GM21447 (cell line): ENCODE results near the gene BPIFB6.

Experiments
- ATAC-seq: cut with Tn5 transposase; IDR thresholded peaks from one replicate; pipeline ENCODE4 v1.9.1; 2021; ENCODE audit not compliant: unreplicated experiment

BPIFB6 gene

DNA sequence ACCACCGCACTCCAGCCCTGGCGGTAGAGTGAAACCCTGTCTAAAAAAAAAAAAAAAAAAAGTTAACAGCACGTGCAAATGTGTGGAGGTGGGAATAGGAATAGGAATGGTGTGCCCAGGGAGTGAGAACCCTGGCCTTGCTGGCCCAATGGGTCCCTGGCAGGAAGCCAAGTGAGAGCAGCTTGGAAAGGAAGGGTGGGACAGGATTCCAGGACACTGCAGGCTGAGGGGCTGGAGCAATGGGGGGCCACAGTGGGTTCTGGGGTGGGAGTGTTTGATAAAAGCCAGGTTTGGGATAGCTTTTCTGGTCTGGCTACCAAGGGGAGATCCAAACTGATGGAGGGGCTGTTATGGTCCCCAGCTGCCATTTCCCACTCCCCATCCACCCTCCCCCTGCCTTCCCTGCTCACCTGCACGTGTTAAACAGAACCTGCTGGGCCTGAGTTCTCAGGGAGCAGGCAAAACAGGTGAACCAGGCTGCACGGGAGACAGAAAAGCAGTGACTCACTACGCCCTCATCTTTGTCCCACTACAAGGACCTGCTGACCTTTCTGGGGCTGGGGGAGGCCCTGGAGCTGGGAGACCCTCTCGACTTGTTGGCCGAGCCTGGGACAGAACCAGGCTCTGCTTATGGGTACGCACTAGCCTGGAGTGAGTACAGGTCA is 30.5 kb upstream of the BPIFB6 start:
- no peak for ATAC-seq

DNA sequence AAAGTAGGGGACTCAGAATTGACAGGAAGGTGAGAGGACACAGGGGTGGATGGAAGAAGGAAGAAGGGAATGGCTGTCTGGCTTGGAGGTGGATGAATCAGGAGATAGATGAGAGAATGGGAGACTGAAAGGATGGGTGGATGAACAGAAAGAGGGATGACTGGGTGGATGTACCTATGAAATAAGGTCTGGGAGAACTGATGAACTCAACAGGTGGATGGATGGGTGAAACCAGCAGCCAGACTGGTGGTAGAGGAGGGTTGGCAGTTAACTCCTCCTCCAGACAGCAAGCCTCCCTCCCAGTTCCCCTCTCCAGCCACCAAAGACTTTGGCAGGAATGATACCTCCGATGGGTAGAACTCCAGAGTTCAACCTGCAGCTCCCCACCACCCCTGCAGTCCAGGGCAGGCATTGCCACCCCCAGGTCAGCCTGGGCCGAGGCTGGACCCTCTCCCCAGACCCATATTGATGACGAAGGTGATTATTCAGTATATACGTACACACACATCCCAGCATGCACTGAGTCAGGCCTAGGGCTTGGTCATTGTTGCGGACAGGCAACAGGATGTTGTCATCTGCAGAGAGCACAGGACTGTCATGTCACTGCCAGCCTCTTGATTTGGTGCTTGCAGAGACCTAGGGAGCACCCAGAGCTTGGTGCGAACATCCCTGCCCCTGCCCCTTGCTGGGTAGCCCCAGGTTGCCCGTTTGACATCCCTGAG is 29.2 kb upstream of the BPIFB6 start:
- no peak for ATAC-seq

DNA sequence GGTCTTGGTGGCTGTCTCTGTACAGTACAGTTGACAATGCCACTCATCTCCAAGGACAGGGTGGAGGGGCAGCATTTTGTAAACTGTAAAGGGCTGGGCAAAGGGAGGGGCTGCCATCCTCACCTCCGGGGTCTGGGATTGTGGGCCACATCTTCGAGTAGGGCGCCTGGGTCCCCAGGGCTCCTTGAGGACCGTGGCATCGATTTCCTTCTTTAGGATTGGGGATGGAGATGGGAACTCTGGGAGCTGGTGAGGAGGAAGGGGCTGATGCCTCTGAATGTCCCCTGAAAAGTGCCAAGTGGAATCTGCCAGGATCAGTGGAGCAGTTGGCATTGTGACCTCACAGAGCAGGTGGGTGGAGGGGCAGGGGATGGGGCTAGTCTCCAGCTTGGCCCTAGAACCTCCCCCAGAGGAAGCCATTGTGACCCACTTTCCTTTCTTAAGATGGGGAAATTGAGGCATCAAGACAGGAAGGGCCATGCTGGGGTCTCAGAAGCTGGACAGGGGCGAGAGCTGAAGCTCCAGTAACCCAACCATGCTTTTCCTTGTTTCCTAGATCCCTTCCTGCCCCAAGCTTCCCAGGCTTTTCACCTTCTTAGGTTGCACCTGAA is 27.2 kb upstream of the BPIFB6 start, which contains the start of gene SUN5:
Gene SUN5, minus strand, starts transcription at position 293 of the 611 bp plus-strand sequence. Its CDS starts 93 bp downstream, at position 200.
- ATAC-seq, result no peak

DNA sequence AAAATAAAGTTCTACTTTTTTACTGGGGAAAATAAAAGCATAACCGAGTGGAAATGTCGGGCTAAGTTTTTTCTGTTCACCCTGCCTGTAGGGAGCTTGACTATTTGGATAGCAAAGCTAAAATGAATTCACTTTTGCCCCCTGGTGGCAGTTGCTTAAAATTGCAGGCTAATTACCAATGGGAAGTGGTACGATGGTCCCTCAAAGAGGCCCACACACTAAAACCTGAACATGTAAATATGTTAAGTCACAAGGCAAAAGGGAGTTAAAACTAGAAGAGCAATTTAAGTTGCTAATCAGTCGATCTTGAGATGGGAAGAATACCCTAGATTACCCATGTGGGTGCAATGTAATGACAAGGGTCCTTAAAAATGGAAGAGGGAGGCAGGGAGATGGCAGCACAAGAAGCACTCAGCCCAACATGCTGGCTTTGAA is 26.3 kb upstream of the BPIFB6 start:
- ATAC-seq, result no peak

DNA sequence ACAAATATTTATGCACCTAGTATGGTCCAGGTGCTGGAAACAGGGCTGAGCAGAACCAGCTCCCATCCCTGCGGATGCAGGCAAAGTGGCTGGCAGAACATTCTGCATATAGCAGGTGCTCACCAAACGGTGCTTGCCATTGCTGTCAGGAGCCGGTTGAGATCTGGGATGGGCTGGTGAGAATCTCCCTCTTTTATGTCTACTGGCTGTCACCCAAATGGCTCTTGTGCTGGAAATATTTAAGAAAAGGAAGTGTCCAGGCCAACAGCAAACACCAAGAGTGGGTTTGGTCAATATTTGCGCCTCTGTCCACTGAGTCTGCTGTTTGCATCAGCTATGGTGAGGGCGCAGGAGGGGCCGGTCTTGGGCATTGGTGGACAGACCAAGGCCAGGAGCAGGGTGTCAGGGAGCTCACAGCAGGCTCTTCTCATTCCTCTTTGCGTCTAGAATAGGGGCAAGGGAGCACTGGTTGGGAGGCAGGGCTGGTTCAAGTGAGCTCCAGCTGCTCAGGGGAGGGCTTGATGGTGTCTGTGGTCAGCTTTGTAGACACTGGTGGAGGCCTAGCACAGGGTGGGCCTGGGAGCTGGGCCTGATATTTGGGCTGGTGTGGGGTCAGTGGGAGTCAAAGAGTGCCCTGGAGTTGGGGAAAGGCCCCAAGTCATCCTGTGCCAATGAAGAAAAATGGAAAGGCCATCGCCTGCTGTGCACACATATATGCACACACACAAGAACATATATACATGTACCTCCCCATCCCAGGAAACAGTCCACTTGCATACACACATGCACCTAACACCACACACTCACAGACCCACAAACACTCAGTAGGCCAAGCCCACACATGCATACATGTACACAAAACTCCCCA is 25.3 kb upstream of the BPIFB6 start:
- no peak for ATAC-seq

DNA sequence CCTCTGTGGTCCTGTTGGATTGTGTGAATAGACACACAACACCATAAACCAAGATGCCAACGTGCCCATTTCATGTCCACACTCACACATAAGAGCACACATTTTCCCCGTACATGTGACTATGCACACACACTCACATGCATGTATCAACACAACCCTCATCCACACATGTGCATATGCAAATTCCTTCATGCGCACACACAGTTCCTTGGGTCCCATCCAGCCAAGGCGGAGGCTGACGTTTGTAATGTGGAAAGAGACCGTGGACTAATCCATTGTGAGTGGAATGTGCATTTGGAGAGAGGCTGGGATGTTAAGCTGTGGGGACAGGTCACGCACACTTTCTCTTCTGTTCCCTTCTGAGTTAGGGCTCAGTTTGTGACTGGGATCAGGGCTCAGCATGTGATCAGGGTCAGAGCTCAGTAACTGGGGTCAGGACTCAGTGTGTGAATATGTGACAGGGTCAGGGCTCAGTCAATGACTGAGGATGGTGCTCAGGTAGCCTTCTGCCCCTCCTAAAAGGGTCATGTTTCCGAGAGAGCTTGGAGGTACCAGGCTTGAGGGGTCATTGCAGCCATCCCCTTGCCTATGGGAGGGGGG is 24.6 kb upstream of the BPIFB6 start:
- ATAC-seq, result no peak

DNA sequence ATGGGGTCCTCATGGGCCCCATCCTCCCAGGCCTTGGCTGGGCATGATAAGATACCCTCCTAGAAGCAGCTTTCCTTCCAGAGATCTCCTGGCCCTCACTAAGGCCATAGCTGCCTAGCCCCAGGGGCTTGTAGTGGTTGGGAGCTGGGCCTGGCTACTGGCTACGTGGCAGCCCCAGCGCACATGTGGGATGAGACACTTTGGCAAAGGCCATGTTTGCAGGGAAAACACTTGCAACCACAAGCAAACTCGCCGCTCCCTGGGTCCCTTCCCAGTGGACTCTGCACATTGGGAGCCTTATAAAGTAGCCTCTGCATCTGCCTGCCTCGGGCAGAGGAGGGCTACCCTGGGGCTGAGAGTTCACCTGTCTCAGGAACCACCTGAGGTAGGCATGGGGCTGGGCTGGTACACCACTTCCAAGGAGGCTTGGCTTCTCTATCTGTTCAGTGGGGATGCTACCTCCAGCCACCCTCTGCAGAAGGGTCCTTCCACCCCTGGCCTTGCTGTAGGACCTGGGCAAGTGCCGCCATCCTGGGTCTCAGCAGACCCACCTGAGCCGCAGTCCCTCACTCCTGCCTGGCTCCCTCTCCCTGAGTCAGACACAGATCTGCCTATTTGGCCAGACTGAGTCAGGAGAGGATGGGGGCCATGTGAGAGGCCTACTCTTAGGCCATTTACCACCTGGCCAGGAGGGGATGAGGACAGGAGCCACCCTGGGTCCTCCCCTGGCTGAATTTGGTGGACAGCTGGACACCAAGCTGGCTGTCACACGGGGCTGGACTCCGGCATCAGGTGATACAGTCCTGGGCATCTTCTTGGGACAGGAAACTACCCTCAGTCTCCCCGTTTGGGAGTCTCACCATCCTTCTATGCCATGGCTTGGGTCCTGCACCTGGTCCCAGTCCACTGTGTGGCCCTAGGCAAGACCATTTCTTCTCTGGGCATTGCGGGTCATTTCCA is 23.8 kb upstream of the BPIFB6 start, which contains the start of gene BPIFB2:
Gene BPIFB2, plus strand, starts transcription at position 329 of the 960 bp plus-strand sequence. CDS start 871 bp downstream, outside the sequence.
- ATAC-seq, result no peak

DNA sequence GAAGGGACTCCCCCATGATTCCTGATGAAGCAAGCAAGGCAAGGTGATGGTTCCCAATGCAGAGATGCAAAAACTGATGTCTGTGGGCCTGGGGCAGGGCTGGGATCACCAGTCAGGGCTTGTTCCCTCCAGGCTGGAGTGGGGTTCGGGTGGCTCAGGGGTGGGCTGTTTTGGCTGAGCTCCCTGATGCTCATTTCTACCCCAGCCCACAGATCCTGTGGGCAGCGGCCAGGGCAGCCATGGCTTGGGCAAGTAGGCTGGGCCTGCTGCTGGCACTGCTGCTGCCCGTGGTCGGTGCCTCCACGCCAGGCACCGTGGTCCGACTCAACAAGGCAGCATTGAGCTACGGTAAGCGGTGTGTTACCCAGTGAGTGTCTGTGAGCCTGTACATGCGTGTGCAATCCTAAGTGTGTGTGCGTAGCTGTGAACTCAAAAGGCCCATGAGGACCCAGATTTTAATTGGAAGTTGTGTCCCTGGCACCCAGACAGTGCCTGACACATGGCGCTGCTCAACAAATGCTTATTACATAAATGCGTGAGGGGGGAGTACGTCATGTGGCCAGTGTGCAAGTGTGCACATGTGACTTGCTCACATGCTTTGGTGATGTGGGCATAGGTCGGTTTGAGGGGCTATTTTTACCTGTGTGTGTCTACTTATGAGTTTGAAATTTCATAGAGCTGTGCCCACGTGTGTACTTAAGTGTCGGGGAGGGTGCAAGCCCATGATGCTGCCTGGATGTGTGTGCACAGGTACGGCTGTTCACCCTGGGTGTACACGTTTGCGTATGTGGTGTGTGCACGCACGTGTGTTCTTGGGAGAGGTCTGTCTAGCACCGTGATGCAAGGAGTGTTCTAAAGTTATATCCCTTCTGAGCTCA is 22.9 kb upstream of the BPIFB6 start:
- no peak for ATAC-seq

DNA sequence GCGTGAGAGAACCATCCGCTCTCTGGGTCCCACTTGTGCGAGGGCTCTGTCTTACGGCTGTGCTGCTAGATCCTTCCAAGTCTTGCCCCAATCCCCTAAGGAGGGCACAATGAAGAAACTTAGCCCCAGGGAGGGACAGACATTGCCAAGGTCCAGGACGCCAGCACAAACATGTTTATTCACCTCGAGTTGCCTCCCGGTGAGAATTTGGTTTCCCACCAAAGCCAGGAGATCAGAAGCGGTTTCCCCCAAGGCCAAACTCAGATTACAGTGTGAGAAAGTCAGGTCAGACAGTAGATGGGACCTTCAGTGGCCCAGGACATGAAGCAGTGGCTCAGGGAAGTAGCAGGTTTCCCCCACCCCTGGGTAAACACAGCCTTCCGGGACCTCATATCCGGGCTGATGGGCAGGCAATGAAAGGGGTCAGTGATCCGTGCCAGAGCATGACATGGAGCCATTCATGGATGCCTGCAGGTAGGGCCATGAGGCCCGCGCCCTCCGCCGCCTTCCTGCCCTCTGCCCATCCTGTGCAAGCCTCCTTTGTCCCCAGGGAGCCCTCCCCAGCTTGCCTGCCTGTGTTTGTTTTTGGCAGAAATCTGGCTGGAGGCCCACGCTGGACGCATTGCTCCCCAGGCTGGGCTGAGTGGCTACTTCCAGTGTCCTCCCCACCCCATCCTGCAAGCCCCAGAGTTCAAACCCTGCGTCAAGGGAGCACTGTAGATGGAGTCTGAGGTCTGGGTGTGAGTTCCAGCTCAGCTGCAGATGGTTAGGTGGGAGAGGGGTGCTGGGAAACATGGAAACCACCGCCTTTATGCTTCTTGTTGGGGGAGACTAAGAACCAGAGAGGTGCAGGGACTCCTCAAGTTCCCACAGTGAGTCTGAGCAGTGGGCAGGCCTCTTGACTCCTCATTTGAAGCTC is 22.0 kb upstream of the BPIFB6 start:
- no peak for ATAC-seq

DNA sequence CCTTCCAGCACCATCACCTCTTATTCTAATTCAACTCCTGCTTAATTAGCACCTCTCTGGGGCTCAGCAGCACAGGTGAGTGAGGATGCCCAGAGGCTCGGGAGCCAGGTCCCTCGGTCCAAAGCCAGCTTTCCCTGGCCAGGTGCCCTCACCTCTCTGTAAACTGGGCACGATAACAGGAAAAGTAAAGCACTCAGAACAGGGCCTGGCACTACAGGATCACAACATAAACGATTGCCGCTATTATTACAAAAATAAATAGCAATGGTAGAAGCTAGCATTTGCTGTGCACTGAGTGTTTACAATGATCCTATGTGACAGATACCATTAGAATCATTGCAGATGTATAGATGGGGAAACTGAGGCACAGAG is 21.3 kb upstream of the BPIFB6 start:
- no peak for ATAC-seq

DNA sequence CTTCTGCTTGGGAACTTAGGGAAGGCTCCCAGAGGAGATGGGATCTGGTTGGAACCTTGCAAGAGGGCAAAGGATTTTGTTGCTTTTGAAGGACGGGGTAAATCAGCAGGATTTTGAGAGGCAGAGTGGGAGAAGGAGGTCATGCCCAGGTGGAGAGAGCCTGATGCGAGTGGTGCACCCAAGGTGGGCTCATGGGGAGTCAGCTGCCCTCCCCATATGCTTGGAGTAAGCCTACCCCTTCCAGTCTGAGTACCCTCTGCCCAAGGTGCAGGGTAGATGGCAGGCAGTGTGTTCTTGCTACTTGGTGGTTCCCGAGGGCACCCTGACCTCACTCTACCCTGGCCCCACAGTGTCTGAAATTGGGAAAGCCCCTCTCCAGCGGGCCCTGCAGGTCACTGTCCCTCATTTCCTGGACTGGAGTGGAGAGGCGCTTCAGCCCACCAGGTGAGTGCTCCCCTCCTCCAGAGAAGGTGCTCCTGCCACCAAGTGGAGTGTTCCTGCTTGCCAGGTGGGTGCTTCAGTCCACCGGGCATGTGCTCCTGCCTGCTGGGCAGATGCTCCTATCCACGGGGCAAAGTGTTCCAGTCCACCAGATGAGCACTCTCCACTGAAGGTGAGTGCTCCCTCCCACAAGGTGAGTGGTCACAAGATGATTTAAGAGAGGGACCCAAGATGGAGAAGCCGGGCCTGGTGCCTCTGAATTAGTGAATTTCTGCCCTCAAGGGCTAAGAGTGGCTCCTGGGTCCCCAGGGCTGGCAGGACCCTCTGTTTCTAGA is 20.6 kb upstream of the BPIFB6 start:
- ATAC-seq, result no peak

DNA sequence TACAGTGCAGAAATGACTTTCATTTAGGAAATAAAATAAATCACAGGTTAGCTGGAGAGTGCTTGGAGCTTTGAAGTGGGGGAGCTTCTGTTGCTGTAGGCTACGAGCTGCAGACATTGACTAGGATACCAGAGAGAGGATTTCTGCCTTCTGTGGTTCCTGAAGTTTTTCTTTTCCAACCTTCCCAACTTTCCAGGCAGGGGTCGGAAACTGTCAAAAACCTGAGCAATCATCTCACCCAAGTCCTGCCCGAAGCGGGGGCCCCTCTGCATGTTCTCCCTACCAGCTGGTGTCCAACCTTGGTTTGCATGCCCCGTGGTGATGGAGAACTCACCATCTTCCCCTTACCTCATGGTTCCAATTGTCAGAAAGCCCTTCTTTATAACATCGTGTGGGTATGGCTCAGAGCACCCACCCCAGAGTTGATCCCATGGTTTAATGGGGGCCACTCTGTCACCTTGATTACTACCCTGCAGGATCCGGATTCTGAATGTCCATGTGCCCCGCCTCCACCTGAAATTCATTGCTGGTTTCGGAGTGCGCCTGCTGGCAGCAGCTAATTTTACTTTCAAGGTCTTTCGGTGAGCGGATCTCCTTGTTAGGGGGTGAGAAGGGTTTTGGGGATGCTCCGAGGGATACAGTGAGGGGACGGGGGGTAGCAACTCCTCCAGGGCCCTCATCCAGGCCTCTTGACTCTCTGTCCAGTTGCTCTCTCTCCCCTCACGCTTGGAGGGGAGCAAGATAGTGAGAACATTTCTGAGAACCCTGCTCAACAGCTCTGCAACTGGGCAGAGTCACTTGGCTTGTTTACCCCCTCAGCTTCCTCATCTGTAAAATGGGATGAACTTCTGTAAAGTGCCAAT is 18.9 kb upstream of the BPIFB6 start:
- no peak for ATAC-seq

DNA sequence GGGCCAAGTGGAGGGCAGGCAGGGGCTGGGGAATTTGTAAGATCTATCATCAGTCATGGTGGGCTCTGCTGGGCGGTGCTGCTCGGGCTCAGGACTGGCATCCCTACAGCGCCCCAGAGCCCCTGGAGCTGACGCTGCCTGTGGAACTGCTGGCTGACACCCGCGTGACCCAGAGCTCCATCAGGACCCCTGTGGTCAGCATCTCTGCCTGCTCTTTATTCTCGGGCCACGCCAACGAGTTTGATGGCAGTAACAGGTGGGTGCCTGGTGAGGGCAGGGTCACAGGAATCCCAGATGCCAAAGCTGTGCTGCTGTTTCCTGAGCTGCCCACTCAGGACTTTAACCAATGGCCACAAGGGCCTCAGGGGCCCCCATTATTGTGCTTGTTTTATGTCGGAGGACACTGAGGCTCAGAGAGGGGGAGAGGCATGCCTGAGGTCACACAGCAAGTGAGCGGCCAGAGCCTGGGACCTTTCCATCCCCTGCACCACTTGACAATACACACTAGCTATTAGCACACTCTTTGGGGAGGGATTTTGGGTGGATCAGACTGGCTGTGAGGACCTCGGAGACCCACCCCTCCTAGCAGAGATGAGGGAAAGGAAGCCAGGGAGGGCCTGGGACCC is 17.6 kb upstream of the BPIFB6 start:
- no peak for ATAC-seq

DNA sequence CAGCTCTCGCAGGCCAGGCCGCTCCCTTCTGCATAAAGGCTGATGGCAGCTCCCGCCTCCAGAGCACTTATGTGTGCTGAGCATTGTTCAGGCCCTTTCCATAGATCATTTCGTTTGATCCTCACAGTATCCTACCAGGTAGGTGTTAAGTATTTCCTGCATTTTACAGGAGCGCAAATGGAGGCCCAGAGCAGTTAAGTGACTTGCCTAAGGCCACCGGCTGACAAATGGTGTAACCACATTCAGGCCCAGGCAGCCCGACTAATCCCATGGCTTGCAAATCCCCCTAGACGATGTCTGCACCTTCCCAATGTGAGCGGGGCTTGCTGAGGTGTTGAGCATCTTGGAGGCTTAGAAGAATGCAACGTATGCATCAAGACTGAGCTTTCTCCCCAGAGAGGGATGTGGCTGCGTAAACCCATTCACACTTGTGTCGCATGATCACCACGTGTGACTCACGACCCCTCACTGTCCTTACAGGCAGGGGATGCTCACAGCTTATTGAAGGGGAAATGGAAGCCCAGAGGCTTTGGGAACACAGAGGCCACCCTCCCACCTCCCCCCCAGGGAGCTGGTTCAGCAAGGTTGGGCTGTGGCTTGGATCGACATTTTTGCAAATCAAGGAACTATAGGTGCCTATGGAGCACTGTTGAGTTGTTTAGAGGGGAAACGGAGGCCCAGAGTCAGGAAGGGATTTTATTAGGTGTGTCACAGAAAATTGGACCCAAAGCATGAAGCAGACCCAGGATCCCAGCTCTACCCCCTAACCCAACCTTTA is 16.9 kb upstream of the BPIFB6 start:
- no peak for ATAC-seq

DNA sequence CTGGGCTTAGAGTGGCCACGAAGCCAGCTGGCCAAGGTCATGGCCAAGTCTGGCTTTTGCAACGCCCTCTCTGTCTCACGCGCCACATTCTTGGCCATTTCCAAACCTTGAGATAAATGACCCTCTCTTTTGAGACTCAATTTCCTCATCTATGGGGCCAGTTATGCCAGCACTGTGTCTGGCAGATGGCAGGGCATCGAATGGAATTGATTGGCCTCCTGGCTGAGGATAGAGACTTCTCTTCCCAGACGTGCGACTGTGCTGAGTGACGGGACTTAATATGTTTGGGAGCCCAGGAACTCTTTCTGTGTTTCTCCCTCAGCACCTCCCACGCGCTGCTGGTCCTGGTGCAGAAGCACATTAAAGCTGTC is 16.3 kb upstream of the BPIFB6 start:
- ATAC-seq, result no peak
